Neuronal stem cell (in vitro differentiated cells): ENCODE results near the gene CLSTN3.

ENCODE experiments used
- DNase-seq: peaks from one replicate; pipeline ENCODE4 v3.0.0-alpha.2; 2013; ENCODE audit warnings: low spot score
- H2AFZ ChIP-seq: one replicate; pipeline ENCODE4 v1.6.1; 2013; ENCODE audit warnings: mild to moderate bottlenecking, low read length, inconsistent platforms
- H2AK5ac ChIP-seq: 2 replicates; pipeline ENCODE4 v1.6.1; 2013; ENCODE audit warnings: low read depth, mild to moderate bottlenecking, inconsistent platforms, low read length, moderate library complexity, mixed read lengths
- H2BK120ac ChIP-seq: 2 replicates; pipeline ENCODE4 v1.6.1; 2013; ENCODE audit warnings: low read depth, mild to moderate bottlenecking, inconsistent platforms, low read length, moderate library complexity, mixed read lengths
- H2BK12ac ChIP-seq: one replicate; pipeline ENCODE4 v1.6.1; 2013; ENCODE audit warnings: low read length, inconsistent platforms
- H2BK15ac ChIP-seq: 2 replicates; pipeline ENCODE4 v1.6.1; 2013; ENCODE audit warnings: mild to moderate bottlenecking, low read length, inconsistent platforms, mixed read lengths
- H2BK5ac ChIP-seq: one replicate; pipeline ENCODE4 v1.6.1; 2013; ENCODE audit warnings: inconsistent platforms, mild to moderate bottlenecking, low read length, moderate library complexity
- H3K14ac ChIP-seq: one replicate; pipeline ENCODE4 v1.6.1; 2013; ENCODE audit warnings: low read length, inconsistent platforms
- H3K18ac ChIP-seq: 2 replicates; pipeline ENCODE4 v1.6.1; 2013; ENCODE audit warnings: low read length, inconsistent platforms
- H3K23ac ChIP-seq: 2 replicates; pipeline ENCODE4 v1.6.1; 2013; ENCODE audit warnings: low read depth, mild to moderate bottlenecking, mixed read lengths, low read length, inconsistent platforms; ENCODE audit not compliant: poor library complexity
- H3K27ac ChIP-seq: replicated peaks from 3 replicates; pipeline ENCODE4 v1.5.1; 2013; ENCODE audit warnings: low read length, inconsistent platforms
- H3K27me3 ChIP-seq, 3 experiments: 2 replicates each; pipeline ENCODE4 v1.6.1; 2013; ENCODE audit warnings: low read length in 3 of 3, mild to moderate bottlenecking in 2 of 3, inconsistent platforms in 1 of 3, low read depth in 1 of 3, mixed read lengths in 1 of 3, moderate library complexity in 1 of 3; ENCODE audit not compliant: control insufficient read depth in 3 of 3, insufficient read depth in 3 of 3
- H3K36me3 ChIP-seq, 2 donors: replicated peaks in 1 of 2; 2 replicates each; pipeline ENCODE4 v1.6.1; 2013; ENCODE audit warnings: low read length in 2 of 2; ENCODE audit not compliant: control insufficient read depth in 2 of 2, insufficient read depth in 2 of 2
- H3K4ac ChIP-seq: 2 replicates; pipeline ENCODE4 v1.6.1; 2013; ENCODE audit warnings: inconsistent platforms, mild to moderate bottlenecking, low read length, moderate library complexity
- H3K4me1 ChIP-seq, 2 donors: 1 replicate in 1 of 2; 2 replicates in 1 of 2; pipeline ENCODE4 v1.6.1; 2013; ENCODE audit warnings: low read length in 2 of 2, low read depth in 1 of 2; ENCODE audit not compliant: control insufficient read depth in 2 of 2, insufficient read depth in 1 of 2
- H3K4me2 ChIP-seq: one replicate; pipeline ENCODE4 v1.6.1; 2013; ENCODE audit warnings: mild to moderate bottlenecking, low read length, inconsistent platforms; ENCODE audit not compliant: insufficient read depth, poor library complexity, severe bottlenecking
- H3K4me3 ChIP-seq, 2 donors: 2 replicates each; pipeline ENCODE4 v1.5.1; 2013; ENCODE audit warnings: low read length in 2 of 2, mild to moderate bottlenecking in 2 of 2, inconsistent platforms in 1 of 2, moderate library complexity in 1 of 2
- H3K79me1 ChIP-seq: one replicate; pipeline ENCODE4 v1.6.1; 2013; ENCODE audit warnings: low read depth, mild to moderate bottlenecking, inconsistent platforms, low read length, moderate library complexity
- H3K9ac ChIP-seq: one replicate; pipeline ENCODE4 v1.6.1; 2013; ENCODE audit warnings: mild to moderate bottlenecking, low read depth, low read length, inconsistent platforms; ENCODE audit not compliant: poor library complexity
- H3K9me3 ChIP-seq, 2 donors: replicated peaks in 1 of 2; 2 replicates each; pipeline versions ENCODE3 to v1.6.1; 2013; ENCODE audit warnings: low read length in 2 of 2, mild to moderate bottlenecking in 2 of 2, inconsistent platforms in 1 of 2, low read depth in 1 of 2, mixed read lengths in 1 of 2, moderate library complexity in 1 of 2; ENCODE audit not compliant: control insufficient read depth in 2 of 2, insufficient read depth in 1 of 2
- H4K8ac ChIP-seq: one replicate; pipeline ENCODE4 v1.6.1; 2013; ENCODE audit warnings: low read depth, mild to moderate bottlenecking, inconsistent platforms, low read length, moderate library complexity
- H4K91ac ChIP-seq: one replicate; pipeline ENCODE4 v1.6.1; 2013; ENCODE audit warnings: low read length, low read depth, mild to moderate bottlenecking, inconsistent platforms; ENCODE audit not compliant: poor library complexity
- WGBS, 2 donors: extraction: QIAGEN DNeasy Blood & Tissue Kit; methylation state at CpG; one replicate each; pipeline ENCODE4 v1.1.7; 2013; ENCODE audit warnings: missing lambda C conversion rate in 2 of 2, mixed read lengths in 1 of 2; ENCODE audit not compliant: insufficient read length in 2 of 2, insufficient replicate concordance in 1 of 2; ENCODE audit errors: extremely low coverage in 2 of 2; 5-methylcytosine and 5-hydroxymethylcytosine counted together

CLSTN3 gene

GRCh38 chr12:7150841-7151240 is 20.7 kb downstream of the CLSTN3 start:
- Histone ChIP-seq H4K91ac (no peak overlapping the region), H3K36me3 (peaks cover 17 to 83% of the 10 kb centered on the region in 2 donors), H3K4me3 (no peak overlapping the region), H3K4ac (no peak overlapping the region), H2AFZ (no peak overlapping the region), H2BK5ac (no peak overlapping the region), H3K4me1 (peaks cover 0 to 2% of the 10 kb centered on the region in 2 donors), H3K9me3 (no peaks in the 10 kb centered on the region), H3K27me3 (no peaks in the 10 kb centered on the region), H3K27ac (no peak overlapping the region), H3K79me1 (no peaks in the 10 kb centered on the region), H4K8ac (no peak overlapping the region), H3K23ac (no peak overlapping the region), H3K18ac (no peak overlapping the region), H3K9ac (no peak overlapping the region), H3K4me2 (no peak overlapping the region), H2BK12ac (no peak overlapping the region), H2BK15ac (no peak overlapping the region), H2AK5ac (no peak overlapping the region), H3K14ac (no peak overlapping the region), H2BK120ac (no peak overlapping the region)
- no peak for DNase-seq
- no CpG with 5 or more reads among the region's 6 CpGs for whole genome bisulfite sequencing, 2 donors

DNA sequence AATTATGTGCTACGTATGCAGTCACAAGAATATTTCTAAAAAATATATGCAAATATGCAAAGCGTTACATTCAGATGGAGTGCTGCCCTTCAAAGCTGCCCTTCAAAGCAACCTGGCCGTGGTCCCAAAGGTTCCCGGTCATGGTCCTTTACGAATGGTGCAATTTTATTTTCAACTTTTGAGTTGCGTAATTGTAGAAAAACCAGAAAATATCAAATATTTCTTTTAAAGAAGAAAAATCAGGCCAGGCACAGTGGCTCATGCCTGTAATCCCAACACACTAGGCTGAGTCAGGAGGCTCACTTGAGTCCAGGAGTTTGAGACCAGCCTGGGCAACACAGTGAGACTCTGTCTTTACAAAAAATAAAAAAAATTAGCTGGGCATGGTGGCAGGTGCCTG is 21.4 kb downstream of the CLSTN3 start:
- H2BK120ac ChIP-seq = no peak overlapping the region
- no peak for DNase-seq
- H3K4me1 ChIP-seq = peaks cover 0 to 2% of the 10 kb centered on the region in 2 donors
- H2BK12ac ChIP-seq = no peak overlapping the region
- H3K14ac ChIP-seq = no peak overlapping the region
- H2BK15ac ChIP-seq = no peak overlapping the region
- no peak overlapping the region for H2BK5ac ChIP-seq
- no peak overlapping the region for H2AFZ ChIP-seq
- no peak overlapping the region for H3K27ac ChIP-seq
- H3K9me3 ChIP-seq = no peaks in the 10 kb centered on the region
- no peak overlapping the region for H3K9ac ChIP-seq
- no peak overlapping the region for H4K91ac ChIP-seq
- H3K4me3 ChIP-seq = no peak overlapping the region
- no peak overlapping the region for H3K18ac ChIP-seq
- no peak overlapping the region for H3K4ac ChIP-seq
- H4K8ac ChIP-seq = no peak overlapping the region
- no peak overlapping the region for H3K23ac ChIP-seq
- H3K27me3 ChIP-seq = no peaks in the 10 kb centered on the region
- no peak overlapping the region for H2AK5ac ChIP-seq
- WGBS, 2 donors = no CpG with 5 or more reads among the region's 6 CpGs
- no peak overlapping the region for H3K4me2 ChIP-seq
- H3K79me1 ChIP-seq = no peaks in the 10 kb centered on the region
- peaks cover 17 to 77% of the 10 kb centered on the region in 2 donors for H3K36me3 ChIP-seq

DNA sequence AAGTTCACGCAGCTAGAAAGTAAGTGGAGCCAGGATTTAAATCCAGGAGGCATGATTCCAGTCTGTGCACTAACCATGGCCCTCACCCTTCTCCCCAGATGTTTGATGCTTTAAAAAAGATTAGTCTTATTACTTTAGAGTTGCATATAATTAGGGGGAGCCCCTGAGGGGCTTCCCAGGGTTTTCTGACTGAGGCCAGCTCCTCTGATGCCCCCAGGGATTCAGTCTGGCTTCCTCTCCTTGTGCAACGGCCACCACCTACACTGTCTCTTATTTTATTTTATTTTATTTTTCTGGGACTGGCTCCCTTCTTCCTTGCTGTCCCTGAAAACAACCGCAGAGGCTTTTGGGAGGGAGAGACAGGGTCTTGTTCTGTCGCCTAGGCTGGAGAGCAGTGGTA is 22.6 kb downstream of the CLSTN3 start:
- peaks cover 17 to 75% of the 10 kb centered on the region in 2 donors for H3K36me3 ChIP-seq
- no CpG with 5 or more reads among the region's 4 CpGs for WGBS, 2 donors

DNA sequence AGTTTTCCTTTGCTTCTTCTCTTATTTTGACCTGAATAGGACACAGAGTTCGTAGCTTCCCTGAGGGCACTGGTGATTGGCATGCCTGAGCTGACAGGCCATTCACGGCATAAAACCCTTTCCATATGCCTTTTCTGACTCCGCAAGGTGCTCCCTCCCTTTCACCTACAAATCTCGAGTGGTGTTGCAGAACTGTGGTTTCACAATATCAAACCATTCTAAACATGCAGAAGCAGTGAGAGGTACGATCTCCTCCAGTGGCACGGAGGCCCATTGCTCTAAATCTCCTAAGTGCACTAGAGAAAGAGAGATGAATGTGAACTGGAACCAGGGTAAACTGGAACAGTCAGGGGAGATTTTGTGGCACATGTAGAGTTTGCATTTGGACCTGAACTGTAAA is 23.9 kb downstream of the CLSTN3 start:
- no peak overlapping the region for H2BK120ac ChIP-seq
- no CpG with 5 or more reads among the region's 6 CpGs for WGBS, 2 donors

More for the DNA sequence above, 22.6 kb downstream of the CLSTN3 start:
- Histone ChIP-seq H3K4ac (no peak overlapping the region), H2BK120ac (no peak overlapping the region), H2BK12ac (no peak overlapping the region), H4K8ac (no peak overlapping the region), H4K91ac (no peak overlapping the region), H2BK5ac (no peak overlapping the region), H3K4me2 (no peak overlapping the region), H3K27me3 (no peaks in the 10 kb centered on the region), H2AFZ (no peak overlapping the region), H3K18ac (no peak overlapping the region), H3K14ac (no peak overlapping the region), H3K4me3 (no peak overlapping the region), H3K9ac (no peak overlapping the region), H3K9me3 (no peaks in the 10 kb centered on the region), H3K27ac (no peak overlapping the region), H3K4me1 (peaks cover 0 to 2% of the 10 kb centered on the region in 2 donors), H2AK5ac (no peak overlapping the region), H3K79me1 (no peaks in the 10 kb centered on the region), H3K23ac (no peak overlapping the region), H2BK15ac (no peak overlapping the region)
- DNase-seq = no peak

More for the DNA sequence above, 23.9 kb downstream of the CLSTN3 start:
- Histone ChIP-seq H3K4me3 (no peak overlapping the region), H3K27me3 (no peaks in the 10 kb centered on the region), H3K36me3 (peaks cover 17 to 65% of the 10 kb centered on the region in 2 donors), H2AK5ac (no peak overlapping the region), H2BK5ac (no peak overlapping the region), H2BK15ac (no peak overlapping the region), H3K4me1 (peaks cover 0 to 2% of the 10 kb centered on the region in 2 donors), H3K79me1 (no peaks in the 10 kb centered on the region), H3K27ac (no peak overlapping the region), H2BK12ac (no peak overlapping the region), H4K8ac (no peak overlapping the region), H3K4ac (no peak overlapping the region), H3K9ac (no peak overlapping the region), H2AFZ (no peak overlapping the region), H3K23ac (no peak overlapping the region), H4K91ac (no peak overlapping the region), H3K4me2 (no peak overlapping the region), H3K18ac (no peak overlapping the region), H3K14ac (no peak overlapping the region), H3K9me3 (no peaks in the 10 kb centered on the region)
- no peak for DNase-seq
